ENCODE data around the gene TBC1D26.

DNA sequence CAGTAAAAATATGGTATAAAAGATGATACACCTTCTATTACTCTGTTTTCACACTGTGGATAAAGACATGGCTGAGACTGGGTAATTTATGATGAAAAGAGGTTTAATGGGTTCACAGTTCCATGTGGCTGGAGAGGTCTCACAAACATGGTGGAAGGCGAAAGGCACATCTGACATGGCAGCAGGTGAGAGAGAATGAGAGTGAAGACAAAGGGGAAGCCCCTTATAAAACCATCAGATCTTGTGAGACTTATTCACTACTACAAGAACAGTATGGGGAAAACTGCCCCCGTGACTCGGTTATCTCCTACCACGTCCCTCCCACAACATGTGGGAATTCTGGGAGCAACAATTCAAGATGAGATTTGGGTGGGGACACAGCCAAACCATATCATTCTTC is 45.6 kb downstream of the TBC1D26 start:
- TF ChIP-seq, protein P1, sequence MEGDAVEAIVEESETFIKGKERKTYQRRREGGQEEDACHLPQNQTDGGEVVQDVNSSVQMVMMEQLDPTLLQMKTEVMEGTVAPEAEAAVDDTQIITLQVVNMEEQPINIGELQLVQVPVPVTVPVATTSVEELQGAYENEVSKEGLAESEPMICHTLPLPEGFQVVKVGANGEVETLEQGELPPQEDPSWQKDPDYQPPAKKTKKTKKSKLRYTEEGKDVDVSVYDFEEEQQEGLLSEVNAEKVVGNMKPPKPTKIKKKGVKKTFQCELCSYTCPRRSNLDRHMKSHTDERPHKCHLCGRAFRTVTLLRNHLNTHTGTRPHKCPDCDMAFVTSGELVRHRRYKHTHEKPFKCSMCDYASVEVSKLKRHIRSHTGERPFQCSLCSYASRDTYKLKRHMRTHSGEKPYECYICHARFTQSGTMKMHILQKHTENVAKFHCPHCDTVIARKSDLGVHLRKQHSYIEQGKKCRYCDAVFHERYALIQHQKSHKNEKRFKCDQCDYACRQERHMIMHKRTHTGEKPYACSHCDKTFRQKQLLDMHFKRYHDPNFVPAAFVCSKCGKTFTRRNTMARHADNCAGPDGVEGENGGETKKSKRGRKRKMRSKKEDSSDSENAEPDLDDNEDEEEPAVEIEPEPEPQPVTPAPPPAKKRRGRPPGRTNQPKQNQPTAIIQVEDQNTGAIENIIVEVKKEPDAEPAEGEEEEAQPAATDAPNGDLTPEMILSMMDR (optimal IDR thresholded peaks at IDR 0.05 in 1 of 3, IDR thresholded peaks at IDR 0.05 in 1 of 3, conservative IDR thresholded peaks at IDR 0.05 in 1 of 3; ENCODE audit: extremely low read depth in 1 of 3, insufficient read depth in 2 of 3, low read length in 3 of 3): no peak
- TF ChIP-seq EZH2 (IDR thresholded peaks at IDR 0.05; ENCODE audit: low read length): no peak
